ENCODE results near the gene CDH4.

CDH4 gene

GRCh38 chr20:61855286-61855685 is 603.2 kb downstream of the CDH4 start:
- TF ChIP-seq POLR2A (IDR thresholded peaks at IDR 0.05; ENCODE audit: low read length), result no peak
- TF ChIP-seq GATA1 (IDR thresholded peaks at IDR 0.05; ENCODE audit: low read depth, low read length), result no peak
- no peak for DNase-seq

DNA sequence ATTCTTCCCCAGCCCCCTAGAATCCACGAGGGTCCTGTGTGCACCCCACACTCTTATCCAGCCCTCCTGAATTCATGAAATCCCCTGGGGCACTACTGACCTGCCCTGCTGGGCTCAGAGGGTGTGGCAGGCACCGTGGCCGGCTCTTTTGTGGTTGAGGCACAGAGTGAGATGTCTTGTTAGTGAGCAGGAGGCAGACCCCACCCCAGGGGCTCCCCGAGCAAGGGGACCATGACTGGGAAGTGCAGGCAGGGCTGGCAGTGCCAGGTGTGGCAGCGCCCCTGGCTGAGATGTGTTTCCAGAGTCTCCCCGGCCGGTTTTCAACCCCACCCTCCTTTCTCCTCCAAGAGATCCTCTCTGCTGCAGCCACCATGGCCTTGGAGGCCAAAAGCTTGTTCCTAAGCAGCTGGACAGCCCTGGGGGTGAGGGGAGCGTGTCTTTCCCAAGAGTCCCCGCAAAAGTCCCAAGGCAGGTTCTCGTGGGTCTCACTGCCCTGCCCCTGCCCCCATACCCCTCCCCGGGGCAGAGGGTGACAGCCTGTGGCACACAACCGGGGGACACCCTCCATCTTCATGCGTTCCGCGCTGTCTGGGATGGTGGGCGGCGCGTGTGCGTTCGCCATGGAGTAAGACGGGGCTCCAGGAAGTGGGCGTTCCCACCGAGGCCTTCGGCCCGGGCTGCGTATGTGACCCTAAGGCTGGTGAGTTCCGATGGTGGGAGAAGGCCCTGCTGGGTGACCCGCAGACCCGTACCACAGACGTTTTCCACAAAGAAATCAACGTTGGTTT is 604.8 kb downstream of the CDH4 start:
- DNase-seq, result no peak
- TF ChIP-seq POLR2A (IDR thresholded peaks at IDR 0.05; ENCODE audit: low read length) (no peak), GATA1 (IDR thresholded peaks at IDR 0.05; ENCODE audit: low read depth, low read length) (no peak)

DNA sequence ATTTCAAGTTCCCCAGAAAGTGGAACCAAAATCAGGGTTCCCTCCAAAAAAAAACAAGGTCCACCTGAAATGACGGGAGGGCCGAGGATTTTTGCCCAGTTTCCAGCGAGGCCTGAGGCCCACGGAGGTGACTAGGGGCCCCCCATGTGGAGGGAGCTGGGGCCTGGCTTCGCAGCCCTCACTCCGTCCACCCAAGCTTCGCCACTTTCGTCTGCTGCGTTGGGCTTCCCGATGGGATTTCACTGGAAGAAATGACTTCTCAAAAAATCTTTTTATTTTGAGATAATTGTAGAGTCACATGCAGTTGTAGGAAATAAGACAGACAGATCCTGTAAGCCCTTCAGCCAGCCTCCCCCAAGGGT is 605.3 kb downstream of the CDH4 start:
- TF ChIP-seq POLR2A (IDR thresholded peaks at IDR 0.05; ENCODE audit: low read length) (no peak), GATA1 (IDR thresholded peaks at IDR 0.05; ENCODE audit: low read depth, low read length) (no peak)
- no peak for DNase-seq

- no peak for DNase-seq
- no peak for TF ChIP-seq GATA1 (IDR thresholded peaks at IDR 0.05; ENCODE audit: low read depth, low read length)
- TF ChIP-seq POLR2A (IDR thresholded peaks at IDR 0.05; ENCODE audit: low read length), result no peak
These were observed 605.8 kb downstream of the CDH4 start for GRCh38 chr20:61857884-61858283.

GRCh38 chr20:61859767-61860166 is 607.7 kb downstream of the CDH4 start:
- no peak for DNase-seq
- no peak for TF ChIP-seq GATA1 (IDR thresholded peaks at IDR 0.05; ENCODE audit: low read depth, low read length)
- no peak for TF ChIP-seq POLR2A (IDR thresholded peaks at IDR 0.05; ENCODE audit: low read length)

- TF ChIP-seq POLR2A (IDR thresholded peaks at IDR 0.05; ENCODE audit: low read length) (no peak), GATA1 (IDR thresholded peaks at IDR 0.05; ENCODE audit: low read depth, low read length) (no peak)
- DNase-seq, result no peak
These were observed 608.4 kb downstream of the CDH4 start for GRCh38 chr20:61860260-61860987.

GRCh38 chr20:61861054-61861841 is 609.2 kb downstream of the CDH4 start:
- TF ChIP-seq GATA1 (IDR thresholded peaks at IDR 0.05; ENCODE audit: low read depth, low read length) (no peak), POLR2A (IDR thresholded peaks at IDR 0.05; ENCODE audit: low read length) (no peak)
- no peak for DNase-seq

DNA sequence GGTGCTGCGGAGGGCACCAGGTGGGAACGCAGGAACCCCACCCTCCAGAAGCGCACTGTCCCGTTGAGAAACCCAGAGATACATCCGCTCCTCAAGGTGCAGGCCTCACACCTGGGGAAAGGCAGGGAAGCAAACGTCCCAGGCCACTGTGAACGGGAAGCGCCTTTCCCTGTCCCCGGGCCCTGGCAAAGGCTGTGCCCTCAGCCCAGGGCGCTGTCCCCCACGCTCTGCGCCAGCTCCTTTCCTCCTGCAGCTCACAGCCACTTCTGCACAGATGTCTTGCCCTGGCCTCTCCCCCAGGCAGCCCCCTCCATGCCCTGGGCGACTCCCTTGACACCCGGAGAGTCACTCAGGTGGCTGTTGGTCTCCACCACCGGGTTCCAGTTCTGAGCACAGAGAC is 609.8 kb downstream of the CDH4 start:
- TF ChIP-seq GATA1 (IDR thresholded peaks at IDR 0.05; ENCODE audit: low read depth, low read length) (no peak), POLR2A (IDR thresholded peaks at IDR 0.05; ENCODE audit: low read length) (no peak)
- no peak for DNase-seq

DNA sequence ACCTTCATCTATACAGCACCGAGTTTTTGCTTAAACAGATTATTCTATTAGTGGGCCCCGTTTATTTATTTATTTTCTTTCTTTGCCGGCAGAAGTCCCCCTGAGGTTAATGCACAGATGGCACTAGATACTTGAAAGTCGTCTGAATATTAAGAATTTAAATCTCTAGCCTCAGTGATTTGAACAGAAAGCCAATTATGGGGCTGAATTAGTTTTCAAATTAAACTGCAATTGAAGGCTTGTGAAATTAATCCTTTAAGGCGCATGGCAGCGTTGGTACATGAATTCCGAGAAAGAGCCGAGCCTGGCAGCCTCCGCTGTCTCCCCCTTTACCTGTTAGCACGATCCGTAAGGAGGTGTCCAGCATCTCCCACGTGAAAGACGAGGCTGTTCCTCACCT is 610.8 kb downstream of the CDH4 start:
- no peak for TF ChIP-seq GATA1 (IDR thresholded peaks at IDR 0.05; ENCODE audit: low read depth, low read length)
- TF ChIP-seq POLR2A (IDR thresholded peaks at IDR 0.05; ENCODE audit: low read length), result no peak
- DNase-seq, result no peak

DNA sequence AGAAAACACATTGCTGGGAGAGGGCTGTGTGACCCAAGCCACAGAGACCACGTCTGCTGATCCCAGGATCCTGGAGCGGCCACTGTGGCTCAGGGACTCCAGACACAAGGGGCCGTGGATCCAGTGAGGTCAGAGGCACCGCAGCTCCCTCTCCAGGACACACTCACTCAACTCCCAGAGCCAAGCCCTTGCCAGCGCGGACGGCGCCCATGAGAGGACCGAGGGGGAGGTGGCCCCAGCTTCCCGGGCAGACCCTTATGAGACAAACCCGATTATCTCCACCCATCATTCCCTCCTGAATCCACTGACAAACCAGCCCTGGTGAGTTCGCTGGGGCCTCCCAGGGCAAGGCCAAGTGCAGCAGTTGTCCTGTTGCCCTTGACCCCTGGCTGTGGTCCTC is 612.4 kb downstream of the CDH4 start:
- no peak for DNase-seq
- TF ChIP-seq GATA1 (IDR thresholded peaks at IDR 0.05; ENCODE audit: low read depth, low read length) (no peak), POLR2A (IDR thresholded peaks at IDR 0.05; ENCODE audit: low read length) (no peak)

- DNase-seq, result no peak
- TF ChIP-seq GATA1 (IDR thresholded peaks at IDR 0.05; ENCODE audit: low read depth, low read length), result no peak
- TF ChIP-seq POLR2A (IDR thresholded peaks at IDR 0.05; ENCODE audit: low read length), result no peak
These were observed 613.3 kb downstream of the CDH4 start for GRCh38 chr20:61865353-61865752.

- DNase-seq, result no peak
- no peak for TF ChIP-seq GATA1 (IDR thresholded peaks at IDR 0.05; ENCODE audit: low read depth, low read length)
- no peak for TF ChIP-seq POLR2A (IDR thresholded peaks at IDR 0.05; ENCODE audit: low read length)
These were observed 614.1 kb downstream of the CDH4 start for GRCh38 chr20:61866165-61866564.

DNA sequence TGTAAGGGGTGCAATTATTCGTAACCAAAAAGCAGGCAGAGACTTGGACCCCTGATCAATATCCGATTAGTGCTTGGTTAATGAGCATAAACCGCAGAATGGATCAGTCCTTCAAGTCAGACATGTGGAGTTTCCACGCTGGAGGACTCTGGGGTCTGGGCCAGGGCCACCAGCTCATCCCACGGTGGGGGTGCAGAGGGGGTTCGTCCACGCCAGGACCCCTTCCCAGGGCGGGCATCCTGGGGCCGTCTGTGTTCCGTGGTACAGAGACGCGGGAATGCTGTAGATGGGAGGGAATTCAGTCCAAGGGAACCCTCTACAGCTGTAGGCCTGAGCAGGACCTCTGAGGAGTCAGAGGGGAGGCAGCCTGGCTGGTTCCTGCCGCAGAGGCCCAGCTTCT is 615.9 kb downstream of the CDH4 start:
- TF ChIP-seq POLR2A (IDR thresholded peaks at IDR 0.05; ENCODE audit: low read length), result no peak
- no peak for TF ChIP-seq GATA1 (IDR thresholded peaks at IDR 0.05; ENCODE audit: low read depth, low read length)

GRCh38 chr20:61868466-61869090 is 616.5 kb downstream of the CDH4 start:
- no peak for DNase-seq
- no peak for TF ChIP-seq POLR2A (IDR thresholded peaks at IDR 0.05; ENCODE audit: low read length)
- TF ChIP-seq GATA1 (IDR thresholded peaks at IDR 0.05; ENCODE audit: low read depth, low read length), result no peak

More for the DNA sequence above, 615.9 kb downstream of the CDH4 start:
- DNase-seq, result no peak
